HepG2 (cell line): ENCODE results near the gene ETV6.

ENCODE experiments used
- ATF2 ChIP-seq: sonication (generic); formaldehyde crosslinking; IDR thresholded peaks from 2 replicates; pipeline ENCODE4 v1.4.0; 2020; ENCODE audit warnings: missing genetic modification reagents
- CTCF ChIP-seq: sonication (generic); formaldehyde crosslinking; IDR thresholded peaks from 2 replicates; pipeline ENCODE4 v1.5.0; 2020; ENCODE audit warnings: mild to moderate bottlenecking, missing genetic modification reagents, moderate library complexity
- FOXK1 ChIP-seq: sonication (generic); formaldehyde crosslinking; IDR thresholded peaks from 2 replicates; pipeline ENCODE4 v1.4.0; 2020; ENCODE audit warnings: low read depth, missing genetic modification reagents, borderline replicate concordance
- GABPA ChIP-seq, 2 experiments: IDR thresholded peaks; 2 replicates each; pipeline ENCODE4 v1.6.1; 2011 to 2016; ENCODE audit warnings: low read depth in 2 of 2, low read length in 1 of 2, missing biosample characterization in 1 of 2, missing genetic modification characterization in 1 of 2
- POLR2A ChIP-seq, 2 experiments: IDR thresholded peaks; 2 replicates each; pipeline ENCODE4 v1.6.1; 2011; ENCODE audit warnings: low read depth in 2 of 2, low read length in 2 of 2, mild to moderate bottlenecking in 1 of 2, moderate library complexity in 1 of 2; ENCODE audit not compliant: insufficient read depth in 1 of 2
- SNRNP70 ChIP-seq: fragments of 200-400 bp; formaldehyde crosslinking; IDR thresholded peaks from 2 replicates; pipeline ENCODE4 v1.6.1; 2017; ENCODE audit warnings: mild to moderate bottlenecking, low read depth, low read length, moderate library complexity
- XRCC5 ChIP-seq: fragments of 200-400 bp; formaldehyde crosslinking; optimal IDR thresholded peaks from 2 replicates; pipeline ENCODE3; 2017; ENCODE audit warnings: mild to moderate bottlenecking, low read length
- ZNF503 ChIP-seq: sonication (generic); formaldehyde crosslinking; IDR thresholded peaks from 2 replicates; pipeline ENCODE4 v1.4.0; 2020; ENCODE audit warnings: missing genetic modification reagents

- no peak for TF ChIP-seq FOXK1
- TF ChIP-seq ZNF503 (CRISPR knock-in tag) = no peak
- TF ChIP-seq XRCC5 = no peak
- no peak for TF ChIP-seq CTCF (CRISPR knock-in tag)
- TF ChIP-seq SNRNP70 = no peak
- no peak for TF ChIP-seq POLR2A (IDR thresholded peaks at IDR 0.05; ENCODE audit: insufficient read depth in 1 of 2, low read depth in 2 of 2, low read length in 2 of 2)
- no peak for TF ChIP-seq GABPA (IDR thresholded peaks at IDR 0.05; ENCODE audit: low read depth, low read length)
- TF ChIP-seq GABPA (CRISPR knock-in tag; IDR thresholded peaks at IDR 0.05; ENCODE audit: low read depth) = no peak
- TF ChIP-seq ATF2 = no peak
Measured at GRCh38 chr12:11688831-11689230, 39.4 kb downstream of the ETV6 start.
